ENCODE results near the gene HIGD1A.

HIGD1A gene

GRCh38 chr3:42733501-42734262 lies 70.6 kb downstream of the HIGD1A start:
- DNase-seq, result no peak
